Subcutaneous abdominal adipose tissue (tissue), 5 donors: Measurements from ENCODE around the gene CACNA2D3.

Experiments
- H3K27ac ChIP-seq: one replicate; pipeline ENCODE4 v1.7.0; 2013; ENCODE audit warnings: low read depth, mild to moderate bottlenecking, inconsistent platforms, low read length, moderate library complexity
- H3K27me3 ChIP-seq, 5 donors: one replicate each; pipeline ENCODE4 v1.7.0; 2013; ENCODE audit warnings: low read length in 5 of 5, inconsistent platforms in 1 of 5; ENCODE audit not compliant: control insufficient read depth in 5 of 5, insufficient read depth in 4 of 5
- H3K36me3 ChIP-seq, 5 donors: one replicate each; pipeline ENCODE4 v1.7.0; 2013; ENCODE audit warnings: low read length in 5 of 5; ENCODE audit not compliant: control insufficient read depth in 5 of 5, insufficient read depth in 5 of 5
- H3K4me1 ChIP-seq, 5 donors: one replicate each; pipeline ENCODE4 v1.7.0; 2013; ENCODE audit warnings: low read length in 5 of 5, mild to moderate bottlenecking in 3 of 5, moderate library complexity in 1 of 5; ENCODE audit not compliant: control insufficient read depth in 5 of 5, insufficient read depth in 5 of 5
- H3K4me3 ChIP-seq, 5 donors: one replicate each; pipeline ENCODE4 v1.7.0; 2013; ENCODE audit warnings: low read length in 5 of 5, low read depth in 1 of 5
- H3K9ac ChIP-seq, 5 donors: one replicate each; pipeline ENCODE4 v1.7.0; 2013; ENCODE audit warnings: low read length in 5 of 5, mild to moderate bottlenecking in 4 of 5, moderate library complexity in 3 of 5
- H3K9me3 ChIP-seq, 5 donors: one replicate each; pipeline ENCODE4 v1.7.0; 2013; ENCODE audit warnings: low read length in 5 of 5; ENCODE audit not compliant: control insufficient read depth in 5 of 5
- donor health status: healthy.
- donor health status: healthy.
- donor health status: healthy.
- donor health status: healthy.
- donor health status: healthy.

Gene CACNA2D3

DNA sequence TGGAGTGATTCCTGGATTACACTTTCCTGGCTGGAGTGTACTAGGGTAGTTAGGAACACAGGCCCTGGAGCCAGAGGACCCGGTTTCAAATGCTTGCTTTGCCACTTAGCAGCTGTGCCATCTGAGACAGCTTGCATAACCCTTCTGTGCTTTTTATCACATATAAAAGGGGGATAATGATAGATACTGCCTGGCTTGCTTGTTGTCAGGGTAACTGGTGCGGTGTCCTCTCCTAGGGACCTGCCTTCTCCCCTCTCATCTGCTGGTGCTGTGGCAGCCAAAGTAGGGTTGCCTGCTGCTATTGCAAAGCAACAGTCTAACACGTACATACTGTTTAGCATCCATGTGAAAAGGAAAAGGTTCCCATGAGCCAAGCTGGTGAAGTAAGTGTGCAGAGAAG, 667.7 kb downstream of the CACNA2D3 start:
- Histone ChIP-seq H3K9me3 (no peaks in the 10 kb centered on the region), H3K9ac (no peak overlapping the region), H3K27ac (no peak overlapping the region), H3K27me3 (no peaks in the 10 kb centered on the region), H3K4me3 (no peak overlapping the region), H3K36me3 (no peaks in the 10 kb centered on the region), H3K4me1 (peaks cover 0 to 4% (median 0%) of the 10 kb centered on the region in 5 donors)

DNA sequence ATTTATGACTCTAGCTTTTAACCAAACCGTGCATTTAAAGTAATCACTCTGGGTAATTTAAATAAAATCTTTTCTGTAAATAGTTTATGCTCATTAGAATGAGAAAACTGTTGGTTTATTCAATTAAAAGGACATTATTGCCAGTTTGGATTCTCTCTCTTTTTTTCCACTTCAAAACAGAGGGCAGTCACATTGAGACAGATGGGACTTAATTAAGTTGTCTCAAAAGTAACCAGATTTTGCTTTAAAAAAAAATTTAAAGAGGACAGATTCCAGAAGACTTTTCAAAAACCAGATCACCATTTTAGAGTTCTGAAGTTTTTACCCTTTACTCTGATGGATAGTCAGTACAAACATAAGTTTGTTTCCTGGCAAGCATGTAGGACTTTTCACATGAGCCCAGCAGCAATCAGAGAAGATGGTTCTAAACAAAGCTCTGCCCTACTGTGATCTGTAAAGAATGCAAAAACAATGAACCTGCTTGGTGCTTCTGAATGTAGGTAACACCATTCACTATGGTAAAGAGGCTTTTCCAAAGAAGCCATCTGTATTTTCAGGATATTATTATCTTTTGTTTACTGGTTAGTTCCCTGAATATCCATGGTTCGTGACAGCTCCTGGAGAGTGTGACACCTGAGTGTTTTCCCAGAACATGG, 669.3 kb downstream of the CACNA2D3 start:
- Histone ChIP-seq H3K4me1 (peaks cover 0 to 13% (median 0%) of the 10 kb centered on the region in 5 donors), H3K4me3 (no peak overlapping the region), H3K27ac (no peak overlapping the region), H3K27me3 (no peaks in the 10 kb centered on the region), H3K36me3 (no peaks in the 10 kb centered on the region), H3K9me3 (no peaks in the 10 kb centered on the region), H3K9ac (no peak overlapping the region)

DNA sequence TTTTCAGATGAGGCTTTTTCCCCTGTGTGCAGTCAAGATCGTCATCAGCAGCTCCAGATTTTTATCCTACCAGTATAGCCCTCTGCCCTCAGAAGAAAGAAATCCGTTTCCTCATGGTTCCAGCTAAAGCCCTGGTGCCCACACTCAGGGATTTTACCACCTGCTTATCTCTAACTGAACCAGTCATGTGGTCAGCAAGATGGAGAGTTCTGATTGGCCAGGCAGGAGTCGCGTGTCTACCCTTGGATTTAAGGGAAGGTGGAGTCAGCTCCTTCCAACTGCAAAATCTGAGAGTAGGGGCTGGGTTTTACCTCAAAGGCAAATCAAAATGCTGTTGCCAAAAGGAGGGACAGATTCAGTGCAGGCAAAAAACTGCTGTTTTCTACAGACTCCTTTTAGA, 670.2 kb downstream of the CACNA2D3 start:
- Histone ChIP-seq H3K4me3 (no peak overlapping the region), H3K36me3 (no peaks in the 10 kb centered on the region), H3K27ac (no peak overlapping the region), H3K27me3 (no peaks in the 10 kb centered on the region), H3K9me3 (no peaks in the 10 kb centered on the region), H3K9ac (no peak overlapping the region), H3K4me1 (peaks cover 0 to 13% (median 0%) of the 10 kb centered on the region in 5 donors)

DNA sequence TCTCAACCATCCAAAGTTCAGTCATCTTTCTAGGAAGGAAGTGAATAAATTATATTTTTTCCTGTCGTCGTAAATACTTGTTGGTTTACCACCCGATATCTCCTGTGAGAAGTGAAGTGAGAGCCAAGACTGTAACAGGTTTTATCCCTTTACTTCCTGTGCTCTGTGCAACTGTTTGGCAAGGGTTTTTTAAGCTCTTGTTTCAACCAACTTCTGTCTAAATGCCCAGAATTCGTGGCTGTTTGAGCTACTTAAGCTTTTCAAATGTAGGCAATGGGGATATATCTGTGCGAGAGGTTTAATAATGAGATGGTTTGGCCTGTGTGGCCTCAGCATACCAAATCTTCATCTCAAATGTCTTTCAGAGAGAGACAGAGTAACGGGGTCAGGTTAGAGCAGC, 670.8 kb downstream of the CACNA2D3 start:
- Histone ChIP-seq H3K36me3 (no peaks in the 10 kb centered on the region), H3K27me3 (no peaks in the 10 kb centered on the region), H3K4me1 (peaks cover 0 to 13% (median 0%) of the 10 kb centered on the region in 5 donors), H3K27ac (no peak overlapping the region), H3K9me3 (no peaks in the 10 kb centered on the region), H3K9ac (no peak overlapping the region), H3K4me3 (no peak overlapping the region)

DNA sequence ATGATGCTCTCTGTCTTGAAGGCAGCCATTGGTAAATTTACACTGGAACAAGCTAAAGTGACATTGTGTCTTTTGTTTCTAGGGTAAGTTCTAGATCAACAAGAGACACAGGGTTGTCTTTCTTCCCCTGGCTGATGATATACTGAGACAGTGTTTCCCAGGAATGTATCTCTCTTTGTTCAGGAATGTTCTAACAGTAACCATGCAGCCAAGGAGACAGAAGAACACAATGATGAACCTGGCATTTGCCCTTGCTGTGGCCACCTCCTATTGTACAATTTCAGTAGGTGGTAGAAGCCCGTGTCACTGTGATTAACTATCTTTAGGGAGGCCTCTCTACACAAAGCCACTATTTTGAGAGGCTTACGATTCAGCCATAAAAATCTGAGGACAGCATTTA, 674.8 kb downstream of the CACNA2D3 start:
- Histone ChIP-seq H3K9me3 (no peaks in the 10 kb centered on the region), H3K27me3 (no peaks in the 10 kb centered on the region), H3K4me3 (no peak overlapping the region), H3K4me1 (peaks cover 0 to 13% (median 3%) of the 10 kb centered on the region in 5 donors), H3K27ac (no peak overlapping the region), H3K9ac (no peak overlapping the region), H3K36me3 (no peaks in the 10 kb centered on the region)

DNA sequence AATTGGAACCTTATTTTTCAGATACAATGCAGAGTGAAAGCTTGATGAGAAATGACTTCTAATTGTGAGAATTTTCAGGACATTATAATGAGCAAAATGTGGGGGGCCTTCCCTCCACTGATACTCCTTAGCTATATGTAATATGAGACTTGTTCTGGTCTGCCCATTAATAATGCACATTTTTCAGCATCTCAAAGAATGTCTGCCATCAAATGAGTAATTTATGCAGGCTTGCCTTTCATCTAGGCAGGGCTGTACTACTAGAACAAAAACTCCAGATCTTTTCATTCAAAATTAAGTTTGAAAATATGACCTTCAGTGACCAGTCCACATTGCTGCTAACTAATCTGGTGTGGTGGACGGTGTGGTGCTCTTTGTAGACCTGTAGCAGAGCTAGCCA, 678.1 kb downstream of the CACNA2D3 start:
- Histone ChIP-seq H3K9ac (no peak overlapping the region), H3K4me3 (no peak overlapping the region), H3K27me3 (no peaks in the 10 kb centered on the region), H3K27ac (no peak overlapping the region), H3K4me1 (peaks cover 0 to 7% (median 0%) of the 10 kb centered on the region in 5 donors), H3K9me3 (no peaks in the 10 kb centered on the region), H3K36me3 (no peaks in the 10 kb centered on the region)

DNA sequence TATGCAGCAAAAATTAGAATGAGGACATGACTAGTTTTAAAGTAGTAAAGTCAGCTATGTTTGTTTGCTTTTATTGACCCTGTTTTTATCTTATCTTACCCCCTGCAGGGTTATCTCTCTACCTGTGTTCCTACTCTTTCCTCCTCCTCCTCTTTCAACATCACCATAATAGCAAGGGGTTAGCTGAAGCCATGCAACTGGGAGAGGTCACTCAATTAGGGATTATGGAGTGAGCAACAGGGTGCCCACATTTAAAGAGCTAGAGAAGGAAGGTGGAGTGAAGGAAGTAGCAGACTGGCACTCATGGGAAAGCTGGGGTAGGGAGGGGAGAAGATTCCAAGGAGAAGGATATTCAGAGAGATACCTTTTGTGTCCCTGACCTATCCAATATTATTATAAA, 679.6 kb downstream of the CACNA2D3 start:
- no peak overlapping the region for H3K9ac ChIP-seq
- H3K9me3 ChIP-seq, result no peaks in the 10 kb centered on the region
- no peaks in the 10 kb centered on the region for H3K27me3 ChIP-seq
- no peak overlapping the region for H3K27ac ChIP-seq
- H3K4me3 ChIP-seq, result no peak overlapping the region
- no peaks in the 10 kb centered on the region for H3K36me3 ChIP-seq
- H3K4me1 ChIP-seq, result peaks cover 0 to 3% (median 0%) of the 10 kb centered on the region in 5 donors

DNA sequence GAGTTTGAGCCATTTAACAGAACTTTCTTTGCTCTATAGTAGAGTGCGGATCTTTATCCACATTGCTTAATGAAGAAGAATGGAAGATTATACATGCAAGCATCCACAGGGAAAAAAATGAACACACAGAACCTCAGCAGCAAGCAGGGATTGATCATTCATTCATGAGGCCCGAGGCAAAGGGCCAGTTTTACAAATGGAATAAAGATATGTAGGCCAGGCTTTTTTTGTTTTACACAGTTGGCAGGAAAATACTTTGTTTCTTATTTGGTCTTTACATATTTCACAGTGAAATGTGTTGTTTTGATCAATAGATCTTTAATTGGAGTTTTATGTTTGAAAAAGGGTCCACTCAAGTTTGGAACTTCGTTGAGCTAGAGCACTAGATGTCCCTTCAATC, 688.0 kb downstream of the CACNA2D3 start:
- no peaks in the 10 kb centered on the region for H3K4me1 ChIP-seq
- no peaks in the 10 kb centered on the region for H3K27me3 ChIP-seq
- H3K27ac ChIP-seq, result no peak overlapping the region
- no peak overlapping the region for H3K9ac ChIP-seq
- H3K36me3 ChIP-seq, result no peaks in the 10 kb centered on the region
- no peak overlapping the region for H3K4me3 ChIP-seq
- H3K9me3 ChIP-seq, result peaks cover 0 to 3% (median 0%) of the 10 kb centered on the region in 5 donors

DNA sequence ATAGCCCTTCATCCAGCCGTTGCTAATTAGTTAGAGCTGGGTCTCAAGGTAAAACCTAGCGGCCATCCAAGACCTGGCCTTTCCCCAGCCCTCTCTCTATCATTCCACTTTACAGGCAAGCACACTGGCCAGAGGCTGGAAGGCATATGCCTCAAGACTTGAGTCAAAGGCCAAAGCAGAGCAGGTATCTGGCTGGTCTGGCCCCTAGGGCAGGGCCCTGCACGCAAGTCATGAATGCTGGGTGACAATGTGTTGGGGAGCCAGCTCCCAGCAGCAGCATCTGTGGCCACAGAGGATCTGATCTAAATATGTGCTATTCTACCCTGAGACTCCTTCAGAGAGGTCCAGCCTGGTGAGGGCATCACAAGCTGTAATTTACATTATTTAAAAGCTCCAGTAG, 691.9 kb downstream of the CACNA2D3 start:
- Histone ChIP-seq H3K27me3 (no peaks in the 10 kb centered on the region), H3K9me3 (no peaks in the 10 kb centered on the region), H3K36me3 (no peaks in the 10 kb centered on the region), H3K27ac (no peak overlapping the region), H3K4me3 (no peak overlapping the region), H3K9ac (no peak overlapping the region), H3K4me1 (peaks cover 0 to 5% (median 0%) of the 10 kb centered on the region in 5 donors)

DNA sequence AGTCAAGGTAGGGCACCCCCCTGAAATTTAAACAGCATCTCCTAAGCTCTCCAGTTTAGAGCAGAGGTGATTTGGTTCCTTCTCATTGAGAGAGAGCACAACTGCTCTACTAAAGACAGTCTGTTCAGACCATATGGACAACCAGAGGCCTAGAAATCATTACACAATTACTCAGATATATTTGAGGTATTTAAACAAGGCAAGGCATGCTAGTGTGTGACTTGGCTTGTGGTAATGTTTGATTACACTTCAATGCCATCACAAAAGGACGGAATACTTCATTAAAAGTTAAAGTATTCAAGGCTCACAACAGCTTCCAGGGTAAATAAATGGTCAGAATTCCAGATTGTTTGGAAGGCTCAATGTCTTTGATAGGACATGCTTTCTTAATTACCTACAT, 695.3 kb downstream of the CACNA2D3 start:
- no peak overlapping the region for H3K4me3 ChIP-seq
- H3K27ac ChIP-seq, result no peak overlapping the region
- peaks cover 0 to 10% (median 5%) of the 10 kb centered on the region in 5 donors for H3K4me1 ChIP-seq

More for the DNA sequence above, 695.3 kb downstream of the CACNA2D3 start:
- H3K36me3 ChIP-seq, result no peaks in the 10 kb centered on the region
- H3K9me3 ChIP-seq, result no peaks in the 10 kb centered on the region
- H3K9ac ChIP-seq, result no peak overlapping the region
- H3K27me3 ChIP-seq, result no peaks in the 10 kb centered on the region
